HG02870 (cell line): ENCODE results near the gene AP1M2.

Experiments
- ATAC-seq: cut with Tn5 transposase; IDR thresholded peaks from one replicate; pipeline ENCODE4 v1.9.1; 2021; ENCODE audit warnings: mild to moderate bottlenecking, moderate library complexity; ENCODE audit not compliant: unreplicated experiment

The AP1M2 gene

GRCh38 chr19:10587022-10587838 lies at the start of gene AP1M2:
AP1M2 (minus strand) TSS chr19:10587312; CDS start chr19:10587231, 81 bp downstream.
- ATAC-seq = no peak

- no peak for ATAC-seq
Measured at GRCh38 chr19:10636304-10636972, 49.3 kb upstream of the AP1M2 start.

DNA sequence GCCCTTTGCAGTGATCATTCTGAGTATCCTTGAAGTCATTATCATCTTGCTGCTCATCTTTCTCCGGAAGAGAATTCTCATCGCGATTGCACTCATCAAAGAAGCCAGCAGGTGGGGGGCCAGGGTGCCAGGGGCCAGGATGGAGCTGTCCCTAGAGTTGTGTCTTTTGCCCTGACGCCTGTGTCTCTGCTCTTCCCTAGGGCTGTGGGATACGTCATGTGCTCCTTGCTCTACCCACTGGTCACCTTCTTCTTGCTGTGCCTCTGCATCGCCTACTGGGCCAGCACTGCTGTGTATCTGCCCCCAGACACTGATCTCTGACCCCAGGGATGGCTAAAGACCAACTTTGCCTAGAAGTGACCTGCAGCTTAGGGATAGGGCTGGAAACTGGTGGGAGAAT lies 47.9 kb upstream of the AP1M2 start:
- no peak for ATAC-seq

DNA sequence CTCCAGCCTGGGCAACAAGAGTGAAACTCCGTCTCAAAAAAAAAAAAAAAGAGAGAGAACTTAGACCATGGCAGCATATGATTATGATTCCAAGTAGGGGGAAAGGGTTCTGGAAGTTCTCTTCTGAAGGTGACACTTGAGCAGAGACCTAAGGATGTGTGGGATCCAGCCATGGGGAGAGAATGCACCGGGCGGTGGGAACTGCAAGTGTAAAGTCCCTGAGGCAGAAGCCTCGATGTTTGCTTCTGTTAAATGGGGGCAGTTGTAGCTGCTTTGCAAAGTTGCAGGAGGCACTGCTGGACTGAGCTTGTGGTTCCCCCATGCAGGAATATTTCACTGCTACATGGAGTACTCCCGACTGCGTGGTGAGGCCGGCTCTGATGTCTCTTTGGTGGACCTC lies 47.3 kb upstream of the AP1M2 start:
- no peak for ATAC-seq

DNA sequence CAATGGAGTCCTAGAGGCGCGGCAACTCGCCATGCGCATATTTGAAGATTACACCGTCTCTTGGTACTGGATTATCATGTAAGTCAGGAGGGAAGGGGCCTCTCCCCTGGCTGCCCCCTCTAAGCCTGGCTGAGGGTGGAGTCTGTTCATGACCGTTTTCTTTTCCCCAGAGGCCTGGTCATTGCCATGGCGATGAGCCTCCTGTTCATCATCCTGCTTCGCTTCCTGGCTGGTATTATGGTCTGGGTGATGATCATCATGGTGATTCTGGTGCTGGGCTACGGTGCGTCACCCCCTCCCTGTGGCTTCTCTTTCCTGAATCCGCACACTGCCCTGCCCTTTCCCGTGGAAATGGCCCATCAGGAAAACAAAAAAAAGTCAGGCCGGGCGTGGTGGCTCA lies 44.8 kb upstream of the AP1M2 start:
- ATAC-seq = no peak

DNA sequence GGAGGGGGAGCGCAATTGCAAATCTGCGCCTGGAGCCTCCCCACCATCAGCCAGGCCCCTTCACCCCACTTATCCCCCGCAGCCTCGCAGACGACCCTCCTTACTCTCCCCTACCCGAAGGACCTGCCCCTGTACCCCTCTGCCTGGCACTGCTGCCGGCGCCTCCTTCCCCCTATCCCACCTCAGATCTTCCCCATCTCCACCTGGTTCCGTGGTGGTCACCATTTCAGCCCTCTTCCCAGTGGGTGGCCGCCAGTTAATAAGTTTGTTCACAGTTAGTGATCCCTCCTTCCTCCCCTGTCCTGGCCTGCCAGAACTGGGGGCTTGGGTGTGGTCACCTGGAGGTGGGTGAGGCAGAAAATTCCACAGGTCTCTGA lies 38.6 kb upstream of the AP1M2 start:
- ATAC-seq = no peak

- no peak for ATAC-seq
Measured at GRCh38 chr19:10625003-10625761, 38.1 kb upstream of the AP1M2 start, which contains the start of gene SLC44A2. SLC44A2 (plus strand) TSS chr19:10625553; CDS start chr19:10625634, 81 bp downstream.

DNA sequence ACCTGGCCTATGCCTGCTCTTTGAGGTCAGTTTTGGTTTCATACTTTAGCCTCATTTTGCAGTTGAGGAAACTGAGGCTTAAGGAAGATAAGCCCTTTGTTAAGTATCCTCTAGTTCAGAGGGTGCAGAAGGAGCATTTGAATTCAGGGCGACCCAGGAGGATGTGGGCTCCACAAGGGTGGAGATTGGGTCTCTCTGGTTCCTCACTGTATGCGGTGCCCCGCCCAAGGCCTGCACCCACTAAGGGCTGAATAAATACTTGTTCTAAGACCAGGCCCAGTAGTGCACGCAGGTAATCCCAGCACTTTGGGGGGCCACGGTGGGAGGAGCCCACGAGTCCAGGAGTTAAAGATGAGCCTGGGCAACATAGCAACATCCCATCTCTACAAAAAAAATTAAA lies 37.5 kb upstream of the AP1M2 start:
- ATAC-seq = no peak

- ATAC-seq = no peak
Measured at GRCh38 chr19:10621966-10622365, 34.9 kb upstream of the AP1M2 start.

GRCh38 chr19:10620786-10621185 lies 33.7 kb upstream of the AP1M2 start:
- ATAC-seq = no peak

- no peak for ATAC-seq
Measured at GRCh38 chr19:10618846-10619245, 31.7 kb upstream of the AP1M2 start.

GRCh38 chr19:10617409-10618121 lies 30.5 kb upstream of the AP1M2 start:
- ATAC-seq = no peak

GRCh38 chr19:10615429-10616023 lies 28.4 kb upstream of the AP1M2 start:
- ATAC-seq = no peak

DNA sequence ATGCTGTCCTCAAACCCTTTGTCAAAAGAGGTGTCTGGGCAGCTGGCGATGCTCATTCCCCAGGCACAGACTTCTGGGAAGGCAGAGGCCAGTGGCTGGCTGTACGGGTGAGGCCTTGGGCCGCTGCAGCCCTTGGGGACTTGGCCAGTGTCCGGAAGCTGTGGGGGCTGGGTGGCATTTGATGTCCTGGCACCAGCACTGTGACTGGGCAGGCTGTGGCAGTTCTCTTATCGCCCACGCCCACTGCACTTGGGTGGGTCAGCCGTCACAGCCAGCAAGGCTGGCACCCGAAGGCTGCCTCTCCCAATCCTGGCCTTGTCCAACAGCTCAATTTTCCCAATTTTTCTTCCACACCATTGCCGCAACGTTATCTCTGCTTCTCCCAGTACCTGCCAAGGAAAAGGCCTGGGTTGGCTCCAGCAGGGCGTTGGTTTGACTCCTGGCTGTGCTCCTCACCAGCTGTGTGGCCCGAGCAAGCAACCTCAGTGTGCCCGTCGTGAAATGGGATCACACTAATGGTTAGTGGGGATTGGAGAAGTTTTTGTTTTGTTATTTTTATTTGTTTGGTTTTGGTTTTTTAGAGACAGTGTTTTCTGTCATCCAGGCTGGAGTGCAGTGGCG lies 25.5 kb upstream of the AP1M2 start:
- ATAC-seq = no peak

DNA sequence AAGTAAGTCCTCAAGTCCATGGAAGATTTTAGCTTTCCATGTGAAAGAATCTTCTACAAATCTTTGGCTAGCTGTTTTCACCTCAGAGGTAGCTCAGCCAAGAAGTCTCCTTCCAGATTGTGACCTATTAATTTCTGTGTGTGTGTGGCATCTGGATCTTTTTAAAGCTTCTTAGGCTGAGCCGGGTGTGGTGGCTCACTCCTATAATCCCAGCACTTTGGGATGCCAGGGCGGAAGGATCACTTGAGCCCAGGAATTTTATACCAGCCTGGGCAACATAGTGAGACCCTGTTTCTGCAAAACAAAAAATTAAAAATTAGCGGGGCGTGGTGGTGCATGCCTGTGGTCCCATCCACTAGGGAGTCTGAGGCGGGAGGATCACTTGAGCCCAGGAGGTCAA lies 24.8 kb upstream of the AP1M2 start:
- no peak for ATAC-seq

DNA sequence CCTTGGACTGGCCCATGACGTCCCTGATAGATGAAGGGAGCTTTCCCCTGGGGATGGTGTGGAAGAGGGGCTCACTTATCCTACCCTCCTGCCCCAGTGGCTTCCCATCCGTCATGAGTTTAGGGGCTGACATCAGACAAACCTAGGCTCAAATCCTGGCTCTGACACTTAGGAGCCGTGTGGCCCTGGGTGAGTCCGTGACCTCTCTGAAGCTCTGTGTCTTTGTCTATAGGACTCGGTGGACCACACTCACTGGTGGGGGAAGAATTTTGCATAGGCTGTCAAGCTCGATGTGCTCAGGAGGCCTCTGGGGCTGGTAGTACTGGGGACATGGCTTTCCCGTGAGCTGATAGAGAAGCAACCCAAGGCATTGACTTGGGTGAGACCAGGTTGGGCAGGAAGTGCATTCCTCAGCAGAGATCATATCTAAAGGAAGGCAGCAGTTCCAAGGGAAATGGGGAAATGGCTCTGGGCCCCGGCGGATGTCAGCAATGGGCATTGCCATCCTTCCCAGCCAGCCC lies 17.4 kb upstream of the AP1M2 start:
- ATAC-seq = no peak

GRCh38 chr19:10603873-10604459 lies 16.9 kb upstream of the AP1M2 start:
- no peak for ATAC-seq

DNA sequence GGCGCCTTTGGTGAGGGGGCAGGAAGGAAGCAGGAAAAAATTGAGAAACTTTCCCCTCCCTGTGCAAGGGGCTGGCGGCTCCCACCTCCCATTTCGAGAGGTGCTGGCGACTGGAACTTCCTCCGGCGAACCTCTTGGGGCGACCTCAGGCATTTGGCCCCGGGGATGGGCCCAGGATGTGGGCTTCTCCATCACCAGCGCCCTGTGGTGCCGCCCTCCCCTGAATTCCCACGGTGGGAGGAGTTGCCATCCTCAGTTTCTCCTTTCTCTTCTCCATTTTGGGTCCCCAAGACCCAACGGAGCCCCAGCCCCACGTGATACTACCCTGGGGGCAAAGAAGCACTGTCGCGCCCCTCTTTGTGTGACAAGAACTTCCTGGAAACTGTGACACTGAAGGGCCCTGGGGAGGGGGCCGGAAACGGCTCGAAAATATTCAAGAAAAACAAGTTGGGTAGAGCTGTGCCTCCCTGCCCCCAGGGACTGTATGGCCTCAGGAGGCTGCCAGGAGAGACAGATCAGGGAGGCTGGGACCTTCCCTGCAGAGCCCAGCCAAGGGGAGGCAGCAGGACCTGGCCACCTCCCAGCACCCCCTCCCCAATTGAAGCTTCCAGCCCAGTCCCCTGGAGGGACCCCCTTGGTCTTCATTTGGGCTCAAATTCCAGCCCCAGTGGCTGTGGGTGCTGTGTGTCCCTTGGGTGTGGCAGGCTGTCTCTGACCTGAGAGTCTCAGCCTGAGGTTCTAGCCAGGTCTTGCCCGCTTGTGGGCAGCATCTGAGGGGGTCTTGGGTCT lies 16.2 kb upstream of the AP1M2 start:
- ATAC-seq = no peak
